Renal cortex interstitium (tissue), 11 donors: Measurements from ENCODE around the gene ING5. TPM values are rescaled to one million over a fixed set of nuclear protein-coding genes. Genes with fewer than 3 reads are reported as not detected.
"Not testable (repeated sequence)": the region's sequence is repeated elsewhere in the genome, so short reads cannot be mapped to it uniquely, and the experiment has no call there.

Source experiments
- DNase-seq, 11 donors: peaks; one replicate each; pipeline ENCODE4 v3.0.0-alpha.2; 2013; ENCODE audit warnings: low read depth in 9 of 11, low spot score in 4 of 11; ENCODE audit errors: extremely low read depth in 1 of 11
- polyA plus RNA-seq, 3 donors: library from polyadenylated mRNA; unstranded; fragments of 120-200 nt; gene quantifications; one replicate each; pipeline ENCODE4 v1.2.1, GENCODE V29; 2013; ENCODE audit not compliant: insufficient read length in 3 of 3

Gene ING5
- polyA plus RNA-seq, 3 donors: 39.4 to 54.5 (median 41.0) TPM

DNA sequence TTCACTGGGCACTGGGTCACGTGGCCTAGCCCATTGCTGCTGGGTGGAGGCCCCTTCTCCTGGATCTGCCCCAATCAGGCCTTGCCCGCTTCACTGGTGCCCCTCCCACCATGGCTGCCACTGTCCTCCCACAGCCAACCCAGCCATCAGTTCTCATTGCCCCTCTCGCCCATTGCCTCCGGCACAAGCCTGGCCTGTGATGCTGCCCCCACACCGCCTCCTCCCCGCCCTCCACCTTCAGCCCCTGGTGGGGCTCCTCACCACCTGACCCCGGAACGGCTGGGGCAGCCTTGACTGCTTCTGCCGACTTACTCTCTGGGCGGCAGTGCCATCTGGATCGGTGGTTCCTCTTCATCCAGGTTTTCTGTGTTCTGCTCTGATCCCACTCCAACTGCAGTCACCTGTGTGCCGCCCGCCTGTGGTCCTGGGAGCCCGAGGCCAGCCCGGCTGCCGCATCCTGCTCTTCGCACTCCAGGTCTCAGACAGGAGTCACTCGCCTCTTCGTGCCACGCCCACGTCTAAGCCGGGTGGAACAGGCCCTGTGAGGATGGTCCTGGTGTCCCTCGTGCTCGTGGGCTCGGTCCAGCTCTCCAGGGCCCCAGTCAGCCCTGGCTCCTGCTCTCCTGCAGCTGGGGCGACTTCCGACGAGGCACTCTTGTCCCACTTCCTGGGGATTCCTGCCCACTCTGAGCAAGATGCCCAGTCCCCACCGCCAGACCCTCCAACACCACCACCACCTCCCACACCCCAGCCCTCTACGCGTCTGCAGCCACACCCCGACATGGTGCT is 46.8 kb downstream of the ING5 start:
- no peak for DNase-seq

DNA sequence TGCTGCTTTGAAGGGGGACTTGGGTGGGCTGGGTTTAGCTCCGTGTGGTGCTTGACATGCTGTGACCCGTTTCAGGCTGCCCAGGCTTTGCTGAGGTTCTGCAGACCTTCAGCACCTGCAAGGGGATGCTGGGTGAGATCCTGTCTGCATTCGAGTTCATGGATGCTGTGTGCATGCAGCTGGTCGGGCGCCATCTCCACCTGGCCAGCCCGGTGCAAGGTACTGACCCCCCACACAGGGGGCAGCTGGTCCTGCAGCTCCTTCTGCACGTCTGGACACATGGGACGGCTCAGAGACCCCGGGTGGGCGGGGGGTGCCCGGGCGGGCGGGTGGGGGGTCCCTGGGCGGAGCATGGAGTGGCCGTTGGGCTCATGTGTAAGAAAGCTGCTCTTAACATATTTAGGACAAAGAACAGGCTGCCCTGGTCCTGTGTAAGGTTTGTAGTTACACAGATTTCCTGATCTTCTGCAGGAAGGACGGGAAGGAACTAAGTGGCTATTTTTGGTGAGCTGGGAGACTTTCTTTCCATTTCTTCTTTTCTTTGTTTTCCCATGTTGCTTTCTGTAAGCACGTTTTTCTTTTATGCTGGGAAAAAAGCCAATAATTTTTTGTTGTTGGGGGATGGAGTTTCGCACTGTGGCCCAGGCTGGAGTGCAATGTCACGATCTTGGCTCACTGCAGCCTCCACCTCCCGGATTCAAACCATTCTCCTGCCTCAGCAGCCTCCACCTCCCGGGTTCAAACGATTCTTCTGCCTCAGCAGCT is 48.4 kb downstream of the ING5 start:
- DNase-seq: no peak

GRCh38 chr2:241751152-241751551 is 49.3 kb downstream of the ING5 start:
- DNase-seq: no peak

DNA sequence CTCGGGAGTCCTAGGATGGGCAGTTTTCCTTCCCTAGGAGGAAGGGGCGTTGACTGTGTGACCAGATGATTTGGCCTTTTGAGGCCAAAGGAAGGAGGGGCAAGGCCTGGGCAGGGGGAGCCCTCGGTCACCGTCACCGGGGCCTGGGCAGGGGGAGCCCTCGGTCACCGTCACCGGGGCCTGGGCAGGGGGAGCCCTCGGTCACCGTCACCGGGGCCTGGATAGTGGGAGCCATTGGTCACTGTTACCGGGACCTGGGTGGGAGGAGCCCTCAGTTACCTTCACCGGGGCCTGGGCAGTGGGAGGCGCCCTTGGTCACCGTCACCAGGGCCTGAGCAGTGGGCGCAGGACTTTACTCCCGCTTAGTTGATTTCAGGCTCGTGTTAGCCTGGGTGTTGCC is 49.9 kb downstream of the ING5 start:
- DNase-seq: no peak

GRCh38 chr2:241752253-241752652 is 50.4 kb downstream of the ING5 start:
- DNase-seq: no peak

GRCh38 chr2:241752689-241753276 is 50.9 kb downstream of the ING5 start:
- DNase-seq: no peak

DNA sequence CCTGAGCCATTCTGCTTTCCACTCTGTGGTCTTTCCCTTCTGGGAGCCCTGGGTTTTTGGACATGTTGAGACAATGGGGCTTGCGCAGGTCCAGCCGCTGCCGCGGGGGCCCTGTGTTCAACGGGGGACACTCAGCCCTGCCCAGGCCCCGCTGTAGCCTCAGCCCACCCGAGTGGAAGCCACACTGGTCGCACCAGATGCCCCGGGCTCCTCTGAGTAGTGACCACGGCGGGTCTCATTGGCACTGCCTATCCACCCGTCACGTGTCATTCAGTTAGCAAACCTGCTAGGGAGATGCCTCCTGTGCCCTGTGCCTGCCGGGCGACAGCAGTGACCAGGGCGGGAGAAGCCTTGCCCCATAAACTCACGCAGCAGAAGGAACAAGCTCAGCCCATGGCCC is 51.7 kb downstream of the ING5 start:
- no peak for DNase-seq

GRCh38 chr2:241754042-241754441 is 52.2 kb downstream of the ING5 start:
- no peak for DNase-seq

- DNase-seq: no peak
Measured at GRCh38 chr2:241755166-241755565, 53.3 kb downstream of the ING5 start.

DNA sequence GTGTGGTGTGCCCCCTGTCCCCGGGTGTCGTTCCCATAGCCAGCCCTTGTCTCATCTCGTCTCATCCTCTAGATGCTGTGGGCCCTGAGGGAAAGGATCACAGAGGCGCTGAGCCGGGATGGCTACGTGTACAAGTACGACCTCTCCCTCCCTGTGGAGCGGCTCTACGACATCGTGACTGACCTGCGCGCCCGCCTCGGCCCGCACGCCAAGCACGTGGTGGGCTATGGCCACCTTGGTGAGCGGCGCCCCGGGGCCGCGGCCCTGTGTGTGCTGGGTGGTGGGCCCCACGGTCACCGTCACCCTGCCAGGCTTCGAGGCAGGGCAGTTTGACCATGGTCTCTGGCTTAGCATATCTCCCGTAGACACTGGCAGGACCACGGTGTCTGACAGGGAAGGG is 53.9 kb downstream of the ING5 start:
- DNase-seq: no peak

DNA sequence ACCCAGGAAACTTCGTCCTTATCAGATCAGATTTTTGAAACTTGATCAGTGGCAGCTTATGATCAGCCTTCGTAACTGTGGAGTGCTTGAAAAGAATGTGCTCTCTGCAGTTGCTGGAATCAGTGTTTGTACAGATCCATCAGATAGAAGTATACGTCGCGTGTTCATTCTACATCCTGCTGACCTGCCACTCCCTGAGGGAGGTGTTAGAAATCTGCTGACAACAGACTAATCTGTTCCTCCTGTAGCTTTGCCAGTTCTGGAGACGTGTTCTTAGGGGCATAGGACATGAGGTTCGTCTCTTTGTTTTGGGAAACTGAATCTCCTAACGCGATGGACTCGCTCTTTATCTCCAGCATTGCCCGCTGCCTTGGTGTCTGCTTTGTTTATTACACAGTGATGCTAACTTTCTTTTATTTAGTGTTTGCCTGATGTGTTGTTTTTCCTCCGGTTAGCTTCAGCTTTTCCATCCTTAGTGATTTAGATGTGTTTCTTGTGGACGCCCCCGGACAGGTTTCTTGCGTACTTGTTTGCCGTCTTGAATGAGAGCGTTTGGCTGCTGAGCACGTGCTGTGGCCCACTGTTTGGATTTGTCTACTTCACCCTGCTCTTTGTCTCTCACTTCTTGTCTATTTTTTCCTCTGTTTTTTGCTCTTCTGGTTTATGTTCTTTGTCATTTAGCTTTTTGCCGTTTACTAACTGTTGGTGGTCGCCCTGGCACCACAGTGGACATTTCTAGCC is 57.4 kb downstream of the ING5 start:
- DNase-seq: no peak

GRCh38 chr2:241759893-241760292 is 58.1 kb downstream of the ING5 start:
- not testable (repeated sequence) for DNase-seq

- no peak for DNase-seq
Measured at GRCh38 chr2:241760301-241760771, 58.5 kb downstream of the ING5 start.

- no peak for DNase-seq
Measured at GRCh38 chr2:241762321-241762932, 60.6 kb downstream of the ING5 start.

GRCh38 chr2:241762933-241763369 is 61.1 kb downstream of the ING5 start:
- DNase-seq: no peak

- no peak for DNase-seq
Measured at GRCh38 chr2:241763551-241764274, 61.9 kb downstream of the ING5 start.

DNA sequence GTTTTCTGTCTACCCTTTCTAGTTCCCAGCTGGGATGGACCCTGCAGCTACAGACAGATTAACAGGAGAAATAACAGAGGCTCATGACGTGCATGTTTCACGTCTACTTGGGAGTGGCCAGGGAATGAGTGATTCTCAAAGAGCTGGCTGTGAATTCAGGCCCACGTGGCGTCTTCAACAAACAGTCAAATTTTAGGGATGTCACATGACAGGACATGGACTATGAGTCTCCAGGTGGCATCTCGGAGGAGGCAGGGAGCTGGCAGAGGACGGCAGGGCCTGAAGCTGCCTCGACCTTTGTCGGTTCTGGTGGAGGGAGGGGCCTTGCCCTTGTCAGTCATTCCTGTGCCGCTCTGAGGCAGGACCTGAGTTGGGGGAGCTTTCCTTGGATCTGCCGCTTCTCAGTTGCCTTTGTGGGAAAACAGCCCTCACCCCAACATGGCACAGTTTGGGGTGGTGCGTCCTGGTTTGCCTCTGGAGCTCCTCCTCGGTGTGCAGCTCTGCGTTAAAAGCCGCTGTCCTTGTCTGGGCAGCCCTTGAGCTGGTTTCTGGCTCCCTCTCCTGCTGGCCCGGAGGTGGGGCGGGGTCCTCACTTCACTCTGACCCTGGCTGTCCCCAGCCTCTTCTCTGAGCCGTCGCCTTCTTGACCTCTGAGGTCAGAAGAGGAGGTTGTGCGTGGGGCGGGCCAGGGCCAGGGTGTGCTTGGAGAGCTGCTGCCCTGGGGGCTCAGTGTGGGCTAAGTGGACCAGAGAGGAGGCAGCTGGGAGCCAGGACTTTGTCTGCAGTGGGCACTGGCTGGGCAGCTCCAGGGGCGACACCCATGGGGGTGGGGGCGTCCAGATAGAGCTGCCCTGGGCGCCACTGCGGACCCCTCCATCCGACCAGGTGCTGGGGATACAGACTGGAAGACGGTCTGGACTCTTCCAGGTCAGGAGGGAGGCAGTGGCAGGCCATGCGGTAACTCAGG is 62.7 kb downstream of the ING5 start:
- peak in 3 of 11 donors; percentile 36 to 55 (median 52) for DNase-seq
